Adrenal gland (tissue), 5 donors: ENCODE data around the gene NBEAL2.

Experiments used
- POLR2A ChIP-seq, 2 donors: fragments of 450-650 bp; IDR thresholded peaks; one replicate each; pipeline ENCODE4 v1.6.1; 2017; ENCODE audit warnings: antibody characterized with exemption in 2 of 2, mild to moderate bottlenecking in 2 of 2, moderate library complexity in 1 of 2
- TF ChIP-seq, protein P1 (sequence below), 6 experiments: fragments of 450-650 bp in 4 of 6; fragments of 200-600 bp in 2 of 6; sonication (generic) in 1 of 6; IDR thresholded peaks; 1 replicate in 5 of 6; 2 replicates in 1 of 6; pipeline versions ENCODE4 v1.5.1 to v1.8.0; 2016 to 2021; ENCODE audit warnings: antibody characterized with exemption in 6 of 6, mild to moderate bottlenecking in 2 of 6, moderate library complexity in 1 of 6
- donor health status: DM: no; HTN: no; CAD: no.

DNA sequence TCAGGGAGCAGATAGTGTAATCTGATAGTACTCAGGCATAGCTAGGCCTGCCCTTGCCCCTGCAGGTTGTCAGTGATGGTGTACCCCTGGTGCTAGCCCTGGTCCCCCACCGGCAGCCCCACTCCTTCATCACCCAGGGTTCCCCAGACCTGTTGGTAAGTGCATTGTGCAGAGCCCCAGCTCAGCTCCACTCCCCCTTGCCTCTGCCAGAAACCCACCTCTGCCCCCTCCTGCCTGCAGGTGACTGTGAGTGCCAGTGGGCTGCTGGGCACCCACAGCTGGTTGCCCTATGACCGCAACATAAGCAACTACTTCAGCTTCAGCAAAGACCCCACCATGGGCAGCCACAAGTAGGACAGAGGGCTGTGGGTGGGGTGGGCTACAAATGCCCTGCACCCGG, 27.5 kb downstream of the NBEAL2 start:
- TF ChIP-seq, protein P1, sequence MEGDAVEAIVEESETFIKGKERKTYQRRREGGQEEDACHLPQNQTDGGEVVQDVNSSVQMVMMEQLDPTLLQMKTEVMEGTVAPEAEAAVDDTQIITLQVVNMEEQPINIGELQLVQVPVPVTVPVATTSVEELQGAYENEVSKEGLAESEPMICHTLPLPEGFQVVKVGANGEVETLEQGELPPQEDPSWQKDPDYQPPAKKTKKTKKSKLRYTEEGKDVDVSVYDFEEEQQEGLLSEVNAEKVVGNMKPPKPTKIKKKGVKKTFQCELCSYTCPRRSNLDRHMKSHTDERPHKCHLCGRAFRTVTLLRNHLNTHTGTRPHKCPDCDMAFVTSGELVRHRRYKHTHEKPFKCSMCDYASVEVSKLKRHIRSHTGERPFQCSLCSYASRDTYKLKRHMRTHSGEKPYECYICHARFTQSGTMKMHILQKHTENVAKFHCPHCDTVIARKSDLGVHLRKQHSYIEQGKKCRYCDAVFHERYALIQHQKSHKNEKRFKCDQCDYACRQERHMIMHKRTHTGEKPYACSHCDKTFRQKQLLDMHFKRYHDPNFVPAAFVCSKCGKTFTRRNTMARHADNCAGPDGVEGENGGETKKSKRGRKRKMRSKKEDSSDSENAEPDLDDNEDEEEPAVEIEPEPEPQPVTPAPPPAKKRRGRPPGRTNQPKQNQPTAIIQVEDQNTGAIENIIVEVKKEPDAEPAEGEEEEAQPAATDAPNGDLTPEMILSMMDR (IDR thresholded peaks at IDR 0.05), result no peak
- no peak for TF ChIP-seq POLR2A (IDR thresholded peaks at IDR 0.05)
